Activated naive CD4-positive, alpha-beta T cell treated with Interleukin-2 at 50 U/mL for 16 hours (primary cell): ENCODE measurements around the gene COL5A1.

Experiments used
- DNase-seq: peaks from one replicate; pipeline ENCODE4 v3.0.0-alpha.2; 2020

COL5A1 gene

DNA sequence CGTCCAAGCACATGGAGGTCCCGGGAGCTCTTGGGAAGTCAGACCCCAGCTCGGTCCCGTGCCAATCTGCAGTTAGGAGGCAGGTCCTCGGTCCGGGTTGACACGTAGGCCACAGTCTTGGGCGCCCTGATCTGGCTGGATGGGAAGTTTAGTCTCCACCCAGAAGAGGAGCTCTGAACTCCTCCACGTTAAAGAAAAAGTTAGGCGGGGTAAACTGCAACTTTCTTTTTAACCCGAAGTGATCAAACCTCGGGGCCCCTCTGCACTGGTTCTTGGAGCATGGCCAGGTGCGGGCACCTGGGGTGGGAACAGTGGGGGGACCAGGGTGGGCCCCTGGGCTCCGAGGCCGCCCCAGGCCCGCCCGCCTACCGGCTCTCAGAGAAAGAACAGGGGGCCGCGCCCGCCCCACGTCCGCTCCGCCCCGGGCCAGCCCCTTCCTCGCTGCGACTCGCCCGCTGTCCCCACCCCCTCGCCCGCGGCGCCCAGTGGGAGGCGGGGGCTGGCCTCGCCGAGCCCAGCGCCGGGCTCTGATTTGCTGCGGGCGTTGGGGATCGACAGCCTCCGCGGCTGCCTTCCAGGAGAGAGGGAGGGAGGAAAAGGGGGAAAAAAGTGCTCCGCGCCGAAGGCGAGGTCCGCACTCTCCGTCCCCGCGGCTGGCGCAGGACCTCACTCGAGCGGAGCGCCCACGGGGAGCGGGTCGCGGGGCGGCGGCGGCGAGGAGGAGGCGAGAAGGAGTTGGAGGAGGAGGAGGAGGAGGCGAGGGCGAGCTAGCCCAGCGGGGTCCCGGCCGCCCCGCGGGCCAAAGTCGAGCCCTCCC lies at the start of gene COL5A1:
TSS of gene COL5A1 (plus strand) at position 631 of the 817 bp plus-strand sequence. CDS start 385 bp downstream, outside the sequence.
- peak; percentile 52 for DNase-seq

DNA sequence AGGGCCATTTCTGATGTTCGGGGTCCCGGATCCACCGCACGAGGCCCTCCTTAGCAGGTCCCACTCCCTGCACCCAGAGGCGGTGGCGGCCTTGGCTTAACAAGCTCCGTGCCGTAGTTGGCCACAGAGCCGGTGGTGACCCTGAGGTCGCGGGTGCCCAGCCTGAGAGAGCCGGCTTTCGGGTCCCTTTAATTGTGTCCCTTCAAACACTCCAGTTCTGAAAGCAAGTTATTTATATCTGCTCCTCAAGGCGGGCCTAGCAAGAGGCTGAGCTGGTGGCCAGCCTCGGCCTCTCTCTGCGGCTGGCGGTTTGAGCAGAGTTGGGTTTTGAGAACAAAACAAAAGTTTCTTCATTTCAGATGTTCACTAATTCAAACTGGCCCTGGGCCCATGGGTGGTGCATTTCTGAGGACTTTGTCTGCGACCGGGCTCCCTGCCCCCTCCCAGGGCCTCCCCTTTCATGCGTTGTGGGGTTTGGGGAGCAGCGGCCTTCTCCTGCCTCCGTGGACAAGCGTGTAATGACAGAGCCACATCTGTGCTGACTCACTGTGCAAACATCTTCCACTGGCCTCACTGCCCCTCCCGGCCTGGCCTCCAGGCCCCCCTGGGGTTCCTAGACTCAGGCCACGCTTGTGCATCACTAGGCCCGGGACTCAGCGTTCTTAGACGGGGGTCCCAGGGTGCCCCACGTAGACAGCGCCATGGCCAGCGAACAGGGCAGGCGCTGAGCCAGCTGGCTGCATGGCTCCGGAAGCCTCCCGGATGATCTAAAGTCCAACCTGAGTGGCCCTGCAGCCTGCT lies 49.4 kb upstream of the COL5A1 start:
- no peak for DNase-seq

DNA sequence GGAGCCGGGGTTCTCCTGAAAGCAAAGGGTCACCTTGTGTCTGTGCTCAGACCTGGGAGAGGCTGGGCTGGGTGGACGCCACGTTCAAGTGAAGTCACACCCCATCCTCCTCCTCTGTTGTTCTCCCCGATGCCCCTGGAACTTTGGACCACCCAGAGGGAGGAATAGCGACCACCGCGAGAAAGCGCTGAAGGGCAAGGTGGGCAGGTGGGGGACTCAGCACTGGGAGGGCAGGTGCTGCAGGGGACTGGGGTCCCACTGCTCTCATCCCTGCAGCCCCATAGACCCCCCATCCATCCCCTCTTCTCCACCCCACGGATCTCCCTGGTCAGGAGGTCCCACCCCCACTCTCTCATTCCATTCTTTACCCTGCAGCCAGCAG lies 48.8 kb upstream of the COL5A1 start:
- DNase-seq = no peak

DNA sequence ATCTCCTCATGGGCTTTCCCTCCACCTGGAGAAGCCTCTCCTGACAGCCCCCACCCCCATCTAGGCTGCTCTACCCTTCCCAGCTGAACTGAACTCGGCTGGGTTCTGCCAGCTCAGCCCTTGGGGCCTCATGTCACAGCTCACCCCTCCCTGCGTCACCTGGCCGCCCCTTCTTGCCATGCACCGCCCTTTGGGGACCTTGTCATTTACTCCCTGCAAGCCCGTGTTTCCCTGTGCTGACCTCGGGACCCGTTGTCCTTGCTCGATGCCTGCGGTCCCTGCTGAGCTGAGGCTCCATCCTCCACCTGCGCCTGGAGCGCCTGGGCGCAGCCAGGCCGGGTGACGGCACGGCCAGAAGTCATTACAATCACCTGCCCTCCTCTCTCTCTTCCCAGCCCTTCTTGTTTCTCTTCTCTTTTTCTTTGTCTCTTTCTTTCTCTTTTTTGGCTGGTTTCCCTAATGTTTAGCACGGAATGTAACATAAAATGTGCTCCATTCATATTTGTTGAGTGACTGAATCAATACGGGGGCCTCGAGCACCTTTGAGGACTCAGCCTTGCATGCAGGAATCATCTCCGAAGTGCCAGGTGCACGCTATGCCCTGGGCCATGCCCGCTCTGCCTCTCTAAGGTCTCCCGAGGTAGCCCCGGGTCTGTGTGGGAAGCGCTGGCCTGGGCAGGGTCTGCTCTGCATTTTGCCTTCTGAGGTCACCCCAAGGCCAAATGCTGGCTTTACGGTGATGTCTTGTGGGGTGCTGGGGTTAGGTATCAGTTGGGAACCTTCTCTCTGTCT lies 48.1 kb upstream of the COL5A1 start:
- no peak for DNase-seq

DNA sequence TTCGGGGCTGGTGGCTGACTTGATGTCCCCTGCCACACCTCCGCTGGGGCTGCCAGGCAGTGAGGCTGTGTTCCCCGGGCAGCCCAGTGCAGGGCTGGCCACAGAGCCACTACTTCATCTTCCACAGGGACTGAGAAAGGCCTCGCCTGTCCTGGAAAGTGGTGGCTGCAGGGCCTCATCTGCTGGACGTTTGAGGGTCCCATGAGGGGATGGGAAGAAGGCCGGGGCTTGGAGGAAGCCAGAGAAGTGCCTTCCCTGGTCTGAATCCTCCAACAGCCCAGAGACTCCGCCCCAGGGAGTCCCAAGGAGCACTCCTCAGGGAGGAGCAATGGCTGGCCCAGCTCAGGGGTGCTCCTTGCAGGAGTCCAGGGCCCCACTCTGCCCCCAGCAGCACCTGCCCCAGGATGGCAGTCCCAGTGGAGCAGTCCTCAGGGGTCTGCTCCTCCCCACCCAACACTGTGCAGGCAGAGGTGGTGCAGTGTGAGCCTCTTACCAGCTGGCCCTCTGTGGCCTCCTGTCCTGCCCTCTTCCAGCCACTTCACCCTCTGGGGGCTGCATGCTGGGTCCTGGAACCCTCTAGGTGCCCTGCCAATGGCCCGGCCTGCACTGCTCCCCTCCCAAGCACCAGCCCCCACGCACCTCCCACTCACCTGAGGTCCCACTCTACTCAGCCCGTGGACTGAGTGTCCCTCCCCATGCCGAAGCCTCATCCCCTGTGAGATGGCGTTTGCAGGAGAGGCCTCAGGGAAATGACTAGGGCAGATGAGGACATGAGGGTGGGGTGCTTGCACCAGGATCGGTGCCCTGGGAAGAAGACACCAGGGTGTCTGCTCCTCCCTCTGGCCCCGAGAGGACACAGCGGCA lies 47.3 kb upstream of the COL5A1 start:
- no peak for DNase-seq

DNA sequence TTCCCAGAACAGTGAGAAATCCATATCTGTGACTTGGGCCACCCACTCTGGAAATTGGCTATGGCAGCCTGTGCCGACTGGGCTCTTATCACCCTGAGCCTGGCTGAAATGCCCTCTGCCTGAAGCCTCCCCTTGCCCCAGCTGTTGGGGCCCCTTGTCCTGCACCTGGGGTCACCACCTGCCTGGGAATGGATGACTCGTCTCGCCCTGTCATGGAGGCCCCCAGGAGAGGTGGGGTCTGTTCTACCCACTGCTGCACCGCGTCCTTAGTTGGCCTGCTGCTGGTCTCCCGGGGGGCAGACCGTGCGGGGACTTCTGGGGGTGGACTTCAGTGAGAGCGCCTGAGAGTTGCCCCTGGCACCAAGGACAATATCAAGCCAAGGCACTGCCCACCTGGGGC lies 46.6 kb upstream of the COL5A1 start:
- DNase-seq = no peak

DNA sequence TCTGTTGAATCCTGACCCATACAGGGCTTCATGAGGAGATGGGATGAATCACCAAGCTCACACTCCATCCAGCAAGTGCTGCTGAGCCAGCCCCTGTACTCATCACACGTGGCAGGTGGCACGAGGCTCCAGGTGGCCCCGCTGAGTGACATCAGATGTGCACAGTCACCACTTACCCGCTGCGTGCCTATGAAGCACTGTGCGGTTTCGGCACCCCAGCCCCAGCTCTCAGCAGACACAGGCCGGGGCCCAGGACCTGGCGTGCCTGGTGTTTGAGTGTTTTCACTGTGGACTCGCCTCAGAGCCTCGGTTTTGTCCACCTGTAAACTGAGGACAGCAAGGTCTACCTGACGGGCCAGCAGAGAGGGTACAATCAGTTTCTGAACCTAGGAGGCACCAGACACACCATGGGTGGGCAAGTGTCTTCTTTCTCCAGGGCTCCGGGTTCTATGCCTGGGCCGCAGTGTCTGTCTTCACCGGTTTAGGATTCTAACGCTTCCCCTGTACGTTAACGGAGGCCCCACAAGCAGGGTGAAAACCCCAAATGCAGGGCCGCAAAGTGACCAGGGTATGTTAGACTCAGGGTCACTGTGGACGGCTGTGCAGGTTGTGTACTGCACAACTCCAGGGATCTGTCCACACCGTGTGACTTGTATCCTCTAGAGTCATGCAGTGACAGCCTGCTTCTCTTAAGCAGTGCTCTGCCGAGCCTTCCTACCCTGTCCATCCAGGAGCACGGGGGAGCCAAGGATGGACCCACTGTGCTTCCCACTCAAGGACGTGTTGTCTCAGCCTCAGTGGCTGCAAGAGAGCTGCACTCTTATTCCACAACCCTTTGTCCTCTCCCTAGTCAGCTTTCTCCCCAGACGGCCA lies 44.3 kb upstream of the COL5A1 start:
- no peak for DNase-seq

DNA sequence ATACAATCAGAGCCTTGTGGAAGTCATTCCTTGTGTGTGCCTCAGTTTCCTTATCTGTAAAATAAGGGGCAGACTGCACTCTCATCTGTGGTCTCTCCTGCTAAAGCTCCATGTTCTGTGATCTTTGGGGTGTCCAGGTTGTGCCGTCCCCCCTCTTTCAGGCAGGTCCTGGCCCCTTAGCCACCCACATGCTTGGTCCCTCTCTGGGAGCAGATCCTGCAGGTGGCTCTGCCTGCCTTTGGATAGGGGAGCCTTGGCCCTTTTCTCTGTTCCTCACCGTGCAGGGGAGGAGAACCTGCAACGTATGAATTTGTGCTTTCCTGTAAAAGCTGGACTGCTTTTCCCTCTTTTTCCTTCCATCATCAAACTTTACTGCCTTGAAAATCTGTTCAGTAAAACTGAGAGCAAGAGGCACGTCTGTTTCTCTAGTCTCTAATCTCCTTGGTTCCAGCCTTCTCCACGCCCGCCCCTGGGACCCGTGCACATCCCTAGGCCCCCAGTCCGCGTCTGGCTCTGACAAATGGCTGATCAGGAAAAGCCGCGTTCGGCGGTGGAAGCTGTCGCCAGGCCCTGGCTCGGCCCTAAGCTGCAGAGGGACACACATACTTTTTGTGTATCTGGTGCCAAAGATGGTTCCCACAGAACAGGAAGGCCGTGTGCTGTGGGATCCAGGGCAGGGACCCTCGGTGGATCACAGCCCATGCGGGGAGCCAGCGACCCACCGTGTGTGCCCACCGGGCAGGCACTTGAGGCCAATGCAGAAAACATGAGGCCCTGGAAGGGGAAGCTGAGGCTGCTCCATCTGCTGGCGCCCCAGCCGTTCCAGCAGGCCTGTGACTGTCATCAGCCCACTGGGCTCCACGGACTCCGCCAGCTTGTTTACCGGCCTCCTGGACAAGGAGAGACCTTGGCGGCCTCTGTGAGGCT lies 43.4 kb upstream of the COL5A1 start:
- DNase-seq = no peak

DNA sequence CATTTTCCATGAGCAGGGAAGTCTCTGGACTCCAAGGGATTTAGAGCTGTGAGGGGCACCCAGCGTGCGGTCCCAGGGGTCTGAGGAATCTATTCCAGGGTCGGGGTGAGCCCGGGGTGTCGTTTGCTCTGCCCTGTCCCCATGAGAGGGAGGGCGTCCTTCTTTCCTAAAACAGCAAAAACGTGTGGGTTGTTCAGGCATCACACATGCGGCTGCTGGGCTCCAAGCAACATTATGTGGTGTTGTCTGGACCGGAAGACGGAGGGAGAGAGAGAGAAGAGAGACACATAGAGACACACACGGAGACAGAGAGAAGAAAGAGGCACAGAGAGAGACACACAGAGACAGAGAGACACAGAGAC lies 42.7 kb upstream of the COL5A1 start:
- no peak for DNase-seq

DNA sequence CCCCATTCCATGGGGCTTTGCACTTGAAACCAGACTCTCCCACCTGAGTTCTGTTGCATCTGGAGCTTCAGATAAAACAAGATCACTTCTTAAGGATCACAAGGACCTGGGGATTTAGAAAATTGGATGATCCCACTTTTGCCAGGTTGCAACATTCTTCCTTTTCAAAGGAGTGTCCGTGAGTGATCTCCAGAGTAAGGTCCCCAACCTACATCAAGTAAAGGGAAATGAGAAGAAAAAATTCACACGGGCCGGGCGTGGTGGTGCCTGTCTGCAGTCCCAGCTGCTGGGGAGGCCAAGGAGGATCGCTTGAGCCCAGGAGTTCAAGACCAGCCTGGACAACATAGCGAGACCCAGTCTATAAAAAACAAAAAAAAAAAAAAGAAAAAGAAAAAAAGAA lies 41.2 kb upstream of the COL5A1 start:
- no peak for DNase-seq

DNA sequence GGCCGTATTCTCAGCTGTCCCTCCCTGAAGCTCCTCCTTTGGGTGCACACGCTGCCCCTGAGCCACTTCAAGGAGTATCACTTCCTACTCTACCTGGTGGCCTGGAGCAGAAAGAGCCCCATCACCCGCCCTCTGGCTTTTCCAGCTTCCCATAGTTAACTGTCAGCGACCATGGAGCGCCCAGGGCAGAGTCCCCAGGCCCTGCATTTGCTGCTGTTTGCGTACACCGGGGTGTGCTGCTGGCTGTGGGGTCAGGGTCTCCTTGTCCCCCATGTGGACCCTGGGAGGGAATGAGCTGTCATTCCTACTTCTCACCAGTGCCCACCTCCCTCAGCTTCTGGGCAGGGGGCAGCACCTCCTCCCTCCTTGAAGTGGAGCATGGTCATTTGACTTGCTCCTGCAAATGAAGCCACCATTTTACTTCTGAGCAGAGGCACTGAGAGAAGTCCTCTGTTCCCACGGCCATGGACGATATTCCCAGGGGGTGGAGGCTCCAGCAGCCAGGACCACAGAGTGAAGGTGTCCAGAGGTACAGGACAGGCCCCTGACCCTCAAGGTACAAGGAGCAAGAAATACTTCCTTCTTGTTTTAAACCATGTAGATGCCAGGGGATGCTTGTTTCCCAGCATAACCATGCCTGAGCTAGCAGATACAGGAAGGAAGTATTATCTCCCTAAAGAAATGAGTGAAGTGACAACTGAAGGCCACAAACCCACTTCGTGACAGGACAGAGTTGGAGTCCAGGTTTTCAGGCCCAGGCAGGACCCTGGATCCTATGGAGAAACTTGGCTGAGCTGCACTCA lies 40.6 kb upstream of the COL5A1 start:
- DNase-seq = no peak

DNA sequence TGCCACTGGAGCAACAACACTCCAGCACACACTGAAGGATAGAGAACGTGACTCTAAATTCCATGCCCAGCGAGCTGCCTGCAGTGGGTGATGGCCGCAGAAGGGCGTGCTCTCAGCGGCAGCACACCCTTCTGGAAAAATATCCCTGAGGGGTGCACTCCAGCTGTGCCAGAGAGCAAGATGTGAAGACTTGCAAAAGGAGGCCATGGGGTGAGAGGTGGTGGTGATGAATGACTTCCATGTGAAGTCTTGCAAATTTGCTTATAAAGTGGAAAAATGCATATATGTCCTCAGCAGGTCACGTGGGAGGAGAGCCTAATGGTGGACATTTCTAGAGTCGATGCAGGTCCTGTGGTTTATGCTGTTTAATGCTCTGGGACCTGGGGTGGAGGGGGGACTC lies 39.8 kb upstream of the COL5A1 start:
- DNase-seq = no peak

DNA sequence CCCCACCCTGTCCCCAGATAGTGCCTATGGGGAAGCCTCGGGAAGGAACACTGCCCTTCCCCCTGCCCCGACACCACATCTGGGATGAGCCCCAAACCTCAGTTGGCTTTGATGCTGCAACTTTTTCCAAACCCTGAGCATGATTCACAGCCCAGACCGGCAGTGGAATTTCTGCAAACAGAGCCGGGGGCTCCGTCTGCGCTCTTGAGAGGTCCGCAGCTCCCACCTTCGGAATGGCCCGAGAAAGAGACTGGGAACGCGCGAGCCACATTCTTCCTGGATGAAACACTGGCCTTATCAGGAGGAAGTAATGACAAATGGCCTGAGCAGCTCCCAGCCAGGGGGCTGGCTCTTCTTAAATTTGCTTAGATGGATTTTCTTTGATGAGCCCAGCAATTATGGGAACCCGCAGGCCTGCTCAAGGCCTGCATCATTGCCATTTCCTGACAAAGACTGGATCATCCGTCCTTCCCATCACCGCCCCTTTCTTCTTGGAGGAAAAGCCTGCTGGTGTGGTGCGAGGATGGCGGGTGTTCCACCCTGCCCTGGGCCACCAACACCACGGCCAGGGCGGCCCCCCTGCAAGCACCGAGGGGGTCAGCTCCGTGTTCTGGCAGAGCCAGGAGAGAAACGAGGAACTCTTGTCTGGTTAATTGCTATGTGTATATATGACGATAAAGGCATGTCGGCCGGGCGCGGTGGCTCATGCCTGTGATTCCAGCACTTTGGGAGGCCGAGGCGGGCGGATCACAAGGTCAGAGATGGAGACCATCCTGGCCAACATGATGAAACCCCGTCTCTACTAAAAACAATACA lies 38.8 kb upstream of the COL5A1 start:
- no peak for DNase-seq

DNA sequence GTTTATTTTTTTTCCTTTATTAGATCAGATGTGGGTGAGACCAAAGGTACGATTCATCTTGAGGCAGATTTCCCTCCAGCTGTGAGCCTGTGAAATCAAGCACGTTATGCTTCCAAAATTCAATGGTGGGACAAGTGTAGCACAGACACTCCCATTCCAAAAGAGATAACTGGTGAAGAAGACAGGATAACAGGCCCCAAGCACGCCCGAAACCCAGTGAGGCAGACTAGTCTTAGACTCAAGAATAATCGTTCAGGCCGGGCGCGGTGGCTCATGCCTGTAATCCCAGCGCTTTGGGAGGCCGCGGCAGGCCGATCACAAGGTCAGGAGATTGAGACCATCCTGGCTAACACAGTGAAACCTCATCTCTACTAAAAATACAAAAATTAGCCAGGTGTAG lies 36.8 kb upstream of the COL5A1 start:
- no peak for DNase-seq

DNA sequence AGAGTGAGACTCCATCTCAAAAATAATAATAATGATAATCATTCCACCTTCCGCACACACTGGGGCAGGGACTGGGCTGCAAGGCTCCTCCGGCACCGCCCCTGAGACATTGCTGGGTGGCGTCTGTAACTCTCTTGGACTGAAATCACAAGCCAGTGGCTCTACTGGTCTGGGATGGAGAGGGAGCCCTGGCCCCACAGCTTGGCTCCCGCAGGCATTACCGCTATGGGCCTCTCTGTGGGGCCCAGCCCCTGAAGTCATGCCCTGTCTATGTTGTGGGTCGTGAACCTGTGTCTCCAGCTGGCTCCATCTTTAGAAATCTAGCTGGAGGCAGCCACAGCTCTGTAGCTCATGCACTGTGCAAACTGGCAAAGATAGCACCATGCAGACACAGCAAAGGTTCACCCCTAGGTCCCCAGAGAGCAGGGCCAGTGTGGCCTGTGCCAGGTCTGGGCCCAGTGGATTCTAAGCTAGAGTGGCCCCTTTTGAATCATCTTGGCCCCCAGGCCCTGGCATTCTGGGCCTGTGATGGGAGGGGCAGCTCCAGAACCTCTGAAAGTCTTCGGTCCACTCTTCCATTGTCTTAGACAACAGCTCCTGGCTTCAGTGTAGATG lies 36.1 kb upstream of the COL5A1 start:
- no peak for DNase-seq

DNA sequence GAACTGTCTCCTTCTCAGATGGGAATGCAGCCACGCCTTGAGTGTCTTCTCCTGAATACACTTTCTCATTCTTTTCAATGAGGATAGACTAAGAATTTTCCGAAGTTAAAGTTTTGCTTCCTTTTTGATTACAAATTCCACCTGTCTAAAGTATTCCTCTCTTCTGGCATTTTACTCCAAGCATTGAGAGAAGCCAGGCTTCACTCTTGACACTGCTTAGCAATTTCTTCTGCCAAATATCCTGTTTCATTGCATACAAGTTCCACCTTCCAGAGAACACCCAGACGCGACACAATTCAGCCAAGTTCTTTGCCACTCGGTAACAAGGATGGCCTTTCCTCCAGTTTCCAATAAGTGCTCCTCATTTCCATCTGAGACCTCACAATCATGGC lies 35.6 kb upstream of the COL5A1 start:
- no peak for DNase-seq

DNA sequence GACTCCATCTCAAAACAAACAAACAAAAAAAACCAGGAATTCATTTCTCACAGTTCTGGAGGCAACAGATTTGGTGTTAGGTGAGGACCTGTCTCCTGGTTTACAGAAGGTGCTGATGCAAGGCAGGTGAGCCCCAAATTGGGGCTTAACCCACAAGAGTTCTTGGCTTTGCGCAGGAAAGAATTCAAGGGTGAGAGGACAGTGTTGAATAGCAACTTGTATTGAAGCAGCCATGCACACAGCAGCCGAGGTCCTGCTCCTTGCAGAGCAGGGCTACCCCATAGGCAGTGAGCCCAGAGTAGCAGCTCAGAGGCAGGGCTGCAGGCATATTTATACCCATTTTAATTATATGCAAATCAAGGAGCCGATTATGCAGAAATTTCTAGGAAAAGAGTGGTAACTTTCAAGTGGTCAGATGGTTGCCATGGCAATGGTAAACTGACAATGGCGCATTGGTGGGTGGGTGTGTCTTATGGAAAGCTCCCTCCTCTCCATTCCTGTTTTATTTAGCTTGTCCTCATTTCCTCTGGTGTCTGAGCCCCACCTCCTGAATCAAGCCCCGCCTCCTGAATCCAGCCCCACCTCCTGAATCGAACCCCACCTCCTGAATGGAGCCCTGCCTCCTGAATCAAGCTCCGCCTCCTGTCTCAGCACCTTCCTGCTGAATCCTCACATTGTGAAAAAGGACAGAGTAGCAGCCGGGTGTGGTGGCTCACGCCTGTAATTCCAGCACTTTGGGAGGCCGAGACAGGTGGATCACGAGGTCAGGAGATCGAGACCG lies 34.5 kb upstream of the COL5A1 start:
- DNase-seq = no peak
